Measurements from ENCODE around the gene FOXP4.

FOXP4 gene

DNA sequence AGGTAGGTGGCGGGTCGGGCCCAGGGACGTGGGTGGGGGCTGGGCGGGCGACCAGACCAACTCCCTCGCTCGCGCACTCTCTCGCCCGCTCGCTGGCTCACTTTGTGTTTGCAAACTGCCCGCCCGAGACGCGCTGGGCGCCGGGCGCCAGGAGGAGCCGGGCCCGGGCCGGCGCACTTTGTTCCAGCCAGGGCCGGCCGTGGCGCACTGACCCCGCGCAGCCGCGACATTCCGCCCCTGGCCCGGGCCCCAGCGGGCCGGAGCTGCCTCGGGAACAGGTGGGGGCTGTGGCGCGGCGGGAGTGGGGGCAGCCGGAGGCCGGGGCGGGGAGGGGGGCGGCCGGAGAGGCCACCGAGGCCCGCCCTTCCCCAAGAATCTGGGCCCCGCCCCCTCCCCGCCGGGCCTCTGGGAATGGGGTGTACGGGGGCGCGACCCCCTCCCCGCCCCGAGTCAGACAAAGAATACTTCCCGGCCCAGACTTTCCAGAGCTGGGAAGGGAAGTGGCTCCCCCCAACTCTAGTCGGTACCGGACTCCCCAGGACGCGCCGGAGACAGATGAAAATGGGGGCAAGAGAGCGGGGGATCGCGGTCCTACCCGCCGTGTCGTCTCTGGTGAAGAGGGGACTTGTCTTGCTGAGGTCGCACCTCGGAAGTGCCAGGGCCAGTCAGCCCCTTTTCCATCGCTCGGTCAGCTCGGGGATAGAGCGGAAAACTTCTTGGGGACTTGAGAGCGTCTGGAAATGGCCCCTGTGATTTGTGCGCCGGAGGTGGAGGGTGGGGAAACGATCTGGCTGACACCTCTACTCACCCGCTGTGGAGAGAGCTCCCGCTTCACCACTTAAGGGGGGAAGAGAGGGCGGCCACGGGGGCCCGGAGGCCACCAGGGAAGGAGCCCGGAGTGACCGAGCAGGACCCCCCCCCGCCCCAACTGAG lies 951 bp downstream of the FOXP4 start:
- peak; percentile 68 for DNase-seq

DNA sequence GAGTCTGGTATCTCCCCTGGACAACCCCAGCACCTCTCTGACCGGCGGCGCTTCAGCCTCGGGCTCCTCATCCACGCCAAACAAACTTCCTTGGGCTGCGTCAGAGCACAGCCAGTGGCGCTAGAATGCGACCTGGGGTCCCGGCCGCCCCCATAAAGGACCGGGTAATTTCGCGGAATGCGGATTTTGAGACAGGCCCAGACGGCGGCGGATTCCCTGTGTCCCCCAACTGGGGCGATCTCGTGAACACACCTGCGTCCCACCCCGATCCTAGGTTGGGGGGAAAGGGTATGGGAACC lies 1.6 kb downstream of the FOXP4 start:
- no peak for DNase-seq

DNA sequence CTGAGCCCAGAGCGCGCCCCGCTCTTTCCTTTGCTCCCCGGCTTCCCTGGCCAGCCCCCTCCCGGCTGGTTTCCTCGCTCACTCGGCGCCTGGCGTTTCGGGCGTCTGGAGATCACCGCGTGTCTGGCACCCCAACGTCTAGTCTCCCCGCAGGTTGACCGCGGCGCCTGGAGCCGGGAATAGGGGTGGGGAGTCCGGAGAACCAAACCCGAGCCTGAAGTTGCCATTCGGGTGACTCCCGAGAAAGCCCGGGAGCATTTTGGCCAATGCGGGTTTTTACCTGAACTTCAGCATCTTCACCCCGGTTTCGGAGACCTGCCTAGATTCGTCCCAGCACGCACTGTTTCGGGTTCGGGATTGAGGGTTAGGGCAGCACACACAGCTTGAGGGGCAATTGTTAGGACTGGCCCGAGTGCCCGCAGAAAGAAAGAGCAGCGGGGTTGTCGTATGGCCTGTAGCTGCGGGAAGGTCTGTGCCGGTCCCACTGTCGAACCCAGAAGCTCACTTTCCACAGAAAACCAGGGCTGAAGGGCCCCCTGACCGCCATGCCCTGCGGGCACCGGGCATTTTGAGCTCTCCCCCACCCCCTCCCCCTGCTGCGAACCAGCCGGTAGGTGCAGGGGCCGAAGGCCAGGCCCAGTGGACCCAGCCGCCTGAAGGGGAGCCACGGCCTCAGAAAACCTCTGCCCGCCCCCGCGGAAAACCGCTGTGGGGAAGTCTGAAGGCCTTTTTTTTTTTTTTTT lies 2.1 kb downstream of the FOXP4 start:
- peak; percentile 50 for DNase-seq

DNA sequence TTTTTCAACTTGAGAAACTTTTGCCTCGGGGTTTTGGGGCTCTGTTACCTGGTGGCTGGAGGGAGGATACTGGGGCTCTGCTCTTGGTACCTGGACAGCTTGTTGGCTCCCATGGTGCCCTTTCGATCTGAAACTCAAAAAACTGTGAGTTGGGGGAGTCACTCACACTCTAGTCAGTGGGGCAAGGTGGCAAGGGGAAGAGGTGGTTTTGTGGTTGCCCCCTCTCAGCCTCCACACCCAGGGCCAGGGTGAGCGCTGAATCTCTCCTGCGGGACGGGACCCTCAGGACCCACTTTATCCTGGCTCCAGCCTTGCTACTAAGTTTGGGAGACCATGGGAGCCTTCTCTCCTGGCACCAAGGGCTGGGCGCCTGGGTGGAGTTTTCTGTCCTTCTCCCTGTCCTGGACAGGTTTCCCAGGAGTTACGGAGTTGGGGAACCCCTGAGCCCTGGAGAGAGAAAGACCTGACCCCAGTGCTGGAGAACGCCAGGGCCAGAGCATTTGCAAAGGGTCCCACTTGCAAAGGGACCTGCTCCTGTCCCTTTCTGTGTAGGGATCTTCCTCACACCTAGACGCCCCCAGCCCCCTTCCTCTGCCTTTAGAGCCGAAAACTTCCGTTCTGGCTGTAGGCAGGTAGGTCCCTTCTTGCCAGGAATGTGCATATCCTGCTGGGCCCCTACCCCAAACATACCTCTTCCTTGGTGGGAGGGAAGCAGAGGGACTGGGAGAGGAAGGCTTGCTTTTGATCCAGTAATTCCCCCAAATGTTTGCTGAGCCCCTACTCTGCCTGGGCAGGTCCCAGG lies 2.9 kb downstream of the FOXP4 start:
- no peak for DNase-seq

DNA sequence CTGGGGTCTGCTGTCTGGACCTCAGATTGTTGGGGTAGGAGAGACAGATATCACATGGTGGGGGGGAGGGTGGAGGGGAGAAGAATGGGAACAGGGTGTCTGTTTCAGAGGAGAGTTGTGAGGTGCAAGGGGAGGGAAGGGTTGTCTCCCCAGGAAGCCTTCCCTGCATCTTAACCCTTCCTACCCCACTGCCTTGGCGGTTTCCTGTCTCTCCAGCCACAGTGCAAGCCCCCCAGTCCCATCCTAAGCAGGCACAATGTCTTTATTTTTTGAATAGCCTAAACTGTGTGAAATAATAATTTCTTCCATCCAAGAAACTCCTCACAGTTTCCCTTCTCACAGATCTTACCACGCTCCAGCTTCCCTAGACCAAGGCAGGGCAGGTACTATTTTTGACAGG lies 3.5 kb downstream of the FOXP4 start:
- DNase-seq: no peak

DNA sequence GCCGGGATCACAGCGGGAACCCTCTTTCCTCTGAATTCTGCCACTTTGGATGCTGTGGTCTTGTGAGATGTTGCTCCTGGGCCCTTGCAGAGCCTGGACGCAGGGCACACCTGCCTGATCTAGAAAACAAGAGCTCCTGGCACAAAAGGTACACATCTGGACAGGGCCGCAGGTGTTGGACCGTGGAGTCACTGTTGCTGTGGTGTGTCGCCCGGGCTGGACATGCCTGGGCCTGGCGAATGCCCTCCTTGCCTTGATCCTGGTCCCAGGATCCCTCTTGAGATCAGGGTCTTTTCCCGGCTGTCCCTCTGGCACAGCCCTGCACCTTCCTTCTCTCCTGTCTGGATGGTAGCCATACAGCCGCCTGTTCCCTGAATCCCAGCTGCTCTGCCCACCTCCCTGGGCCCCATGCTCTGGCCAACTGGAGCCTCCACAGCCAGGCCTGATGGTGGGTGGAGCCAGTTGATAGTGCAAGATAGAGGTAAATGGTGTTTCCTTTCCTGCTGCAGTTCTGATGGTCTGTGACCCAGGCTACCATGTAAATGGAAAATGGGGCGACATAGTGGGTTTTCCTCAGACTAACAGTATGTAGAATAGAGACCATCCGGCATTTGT lies 5.0 kb downstream of the FOXP4 start:
- no peak for DNase-seq

DNA sequence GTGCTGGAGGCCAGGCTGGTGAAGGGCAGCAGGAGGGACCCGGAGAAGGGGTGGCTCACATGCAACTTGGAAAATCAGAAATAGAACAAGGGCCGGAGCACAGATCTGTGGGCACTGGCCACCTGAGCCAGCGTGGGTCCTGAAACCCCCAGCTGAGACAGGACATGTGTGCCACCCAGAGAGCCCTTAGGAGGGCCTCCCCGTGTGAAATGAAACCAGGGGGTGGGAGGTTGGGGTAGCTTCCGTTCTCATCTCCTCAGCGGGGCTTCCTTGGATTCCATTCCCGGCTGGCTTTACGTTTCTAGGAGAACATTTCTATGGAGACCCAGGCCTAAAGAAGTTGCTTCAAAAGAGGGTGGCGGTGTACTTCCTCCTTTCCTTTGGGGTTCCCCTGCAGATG lies 5.7 kb downstream of the FOXP4 start:
- no peak for DNase-seq

DNA sequence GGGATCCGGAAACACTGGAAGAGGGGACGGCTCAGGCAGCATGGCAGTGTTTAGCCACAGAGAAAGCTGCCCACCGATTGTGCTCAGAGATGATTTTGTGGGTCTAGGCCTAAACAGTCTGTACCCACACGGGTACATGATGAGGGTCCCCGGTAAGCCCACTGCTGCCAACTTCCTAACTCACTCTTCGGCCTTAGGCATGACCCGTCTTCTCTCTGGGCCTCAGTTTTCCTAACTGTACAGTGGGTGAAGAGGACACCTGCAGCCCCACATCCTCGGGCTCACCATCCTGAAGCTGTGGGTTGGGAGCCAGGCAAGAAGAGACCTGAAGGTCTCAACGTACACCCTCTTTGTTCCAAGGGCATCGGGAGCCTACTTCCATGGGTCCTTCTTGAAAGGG lies 6.5 kb downstream of the FOXP4 start:
- no peak for DNase-seq

DNA sequence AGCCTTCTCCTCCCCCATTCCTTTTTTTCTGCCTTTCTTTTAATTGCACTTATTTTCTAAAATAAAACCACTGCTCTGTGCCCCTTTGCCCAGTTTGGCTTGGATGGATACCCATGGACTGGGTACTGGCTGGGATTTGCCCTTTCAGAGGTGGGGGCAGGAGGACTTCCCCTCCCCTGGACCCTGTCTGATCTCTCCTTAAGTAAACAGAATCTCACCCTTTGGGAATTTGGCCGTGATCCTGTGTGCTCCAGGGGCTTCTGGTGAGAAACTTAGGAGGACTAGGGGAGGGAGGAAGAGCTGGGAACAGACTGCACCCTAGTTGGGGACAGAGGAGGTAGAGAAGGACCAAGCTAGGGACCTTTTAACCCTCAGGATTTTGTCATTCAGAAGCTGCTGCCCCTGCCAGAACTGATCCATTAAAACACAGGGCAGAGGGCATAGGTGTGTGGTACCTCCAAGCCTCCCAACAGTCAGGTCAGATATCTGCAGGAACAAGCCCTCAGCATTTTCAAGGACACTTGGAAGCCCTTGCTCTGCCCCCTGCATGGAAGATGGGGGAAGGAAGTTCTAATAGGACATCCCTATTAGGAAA lies 7.3 kb downstream of the FOXP4 start:
- DNase-seq: no peak

DNA sequence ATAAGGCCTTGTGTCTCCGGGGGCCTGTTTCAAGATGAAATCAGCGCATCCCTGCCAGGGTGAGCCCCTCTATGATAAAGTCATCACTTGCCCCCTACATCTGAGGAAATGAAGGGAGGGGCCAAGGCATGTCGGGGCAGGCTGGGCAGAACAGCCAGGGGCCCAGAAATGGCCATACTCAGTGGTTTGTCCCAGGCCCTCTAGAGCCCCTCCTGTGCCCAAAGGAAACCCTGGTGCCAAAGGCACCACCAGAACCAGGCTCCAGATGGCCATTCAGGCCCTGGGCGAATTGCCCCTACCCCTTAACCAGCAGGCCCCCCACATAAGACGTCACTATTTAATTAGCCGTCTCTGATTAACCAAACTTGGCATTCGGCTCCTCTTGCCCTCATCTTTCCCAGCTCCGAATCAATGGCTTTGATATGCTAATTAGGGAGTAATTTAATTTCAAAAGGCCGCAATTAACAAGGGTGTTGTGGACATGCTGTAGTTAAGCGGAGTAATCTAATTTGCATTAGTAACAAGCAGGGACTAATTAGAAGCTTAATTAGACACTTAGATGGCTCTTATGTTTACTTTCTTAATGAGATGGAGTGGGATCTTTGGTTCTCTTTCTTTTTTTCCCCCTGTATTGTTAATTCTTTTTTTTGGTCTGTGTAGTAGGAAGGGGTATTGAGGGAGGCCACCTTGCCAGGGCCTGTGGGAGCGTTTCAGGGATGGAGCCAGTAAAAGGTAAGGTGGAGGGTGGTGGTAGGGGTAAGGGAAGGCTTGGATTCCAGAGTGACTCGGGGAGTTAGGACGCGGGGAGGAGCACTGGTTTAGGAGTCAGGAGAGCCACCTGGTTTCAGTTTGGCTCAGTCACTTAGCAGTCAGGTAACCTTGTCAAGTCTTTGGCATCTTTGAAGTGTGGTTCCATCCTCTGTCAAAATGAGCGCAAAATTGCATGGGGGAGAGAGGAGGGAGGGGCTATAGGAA lies 9.4 kb downstream of the FOXP4 start:
- no peak for DNase-seq

DNA sequence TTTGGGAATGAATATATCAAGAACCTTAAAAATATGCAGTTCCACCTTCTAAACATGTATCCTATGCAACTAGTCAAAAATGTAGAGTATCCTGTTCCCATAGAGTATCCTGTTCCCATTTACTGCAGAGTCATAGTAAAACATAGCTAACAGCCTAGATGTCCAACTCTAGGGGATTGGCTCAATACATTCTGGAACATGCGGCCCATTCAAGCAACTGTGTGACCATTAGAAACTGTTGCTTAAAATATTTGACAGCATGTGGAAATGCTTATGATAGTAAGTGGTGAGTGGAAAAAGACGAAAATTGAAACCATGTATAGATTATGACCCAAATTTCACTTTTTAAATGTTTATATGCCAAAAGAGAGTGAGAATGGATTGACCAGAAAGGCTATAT lies 11.2 kb downstream of the FOXP4 start:
- DNase-seq: no peak

DNA sequence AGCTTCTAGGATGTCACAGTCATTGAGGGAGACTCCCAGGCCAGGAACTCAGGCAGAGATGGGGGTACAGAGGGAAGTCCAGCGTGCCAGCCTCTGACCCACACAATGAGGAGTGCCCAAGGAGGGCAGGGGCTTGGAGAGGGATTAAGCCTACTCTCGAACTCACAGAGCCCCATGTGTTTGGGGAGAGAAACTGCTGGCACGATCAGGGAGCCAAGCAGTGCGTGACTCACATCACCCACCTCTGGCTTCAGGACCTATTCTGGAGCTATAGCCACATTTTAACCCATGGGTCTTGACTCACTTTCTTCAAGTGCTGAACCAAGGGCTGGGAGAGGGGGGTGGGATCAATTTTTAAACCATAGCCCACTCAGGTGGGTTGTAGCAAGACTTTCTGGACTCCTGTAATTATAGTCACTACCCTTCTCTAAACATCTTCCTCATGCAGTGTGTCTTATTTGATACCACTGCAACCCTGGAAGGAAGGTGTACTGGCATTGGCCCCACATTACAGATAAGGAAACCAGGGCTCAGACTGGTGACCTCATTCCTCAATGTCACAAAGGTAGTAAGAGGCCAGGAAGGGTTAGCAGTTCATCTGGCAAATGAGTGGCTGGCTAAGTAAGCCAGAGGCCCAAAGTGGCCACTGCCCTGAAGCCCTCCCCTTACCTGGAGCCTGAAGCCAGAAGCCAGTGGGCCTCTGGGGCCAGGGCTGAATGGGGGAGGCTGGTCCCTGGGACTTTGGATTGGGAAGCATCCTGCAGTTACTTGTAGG lies 12.0 kb downstream of the FOXP4 start:
- DNase-seq: no peak

DNA sequence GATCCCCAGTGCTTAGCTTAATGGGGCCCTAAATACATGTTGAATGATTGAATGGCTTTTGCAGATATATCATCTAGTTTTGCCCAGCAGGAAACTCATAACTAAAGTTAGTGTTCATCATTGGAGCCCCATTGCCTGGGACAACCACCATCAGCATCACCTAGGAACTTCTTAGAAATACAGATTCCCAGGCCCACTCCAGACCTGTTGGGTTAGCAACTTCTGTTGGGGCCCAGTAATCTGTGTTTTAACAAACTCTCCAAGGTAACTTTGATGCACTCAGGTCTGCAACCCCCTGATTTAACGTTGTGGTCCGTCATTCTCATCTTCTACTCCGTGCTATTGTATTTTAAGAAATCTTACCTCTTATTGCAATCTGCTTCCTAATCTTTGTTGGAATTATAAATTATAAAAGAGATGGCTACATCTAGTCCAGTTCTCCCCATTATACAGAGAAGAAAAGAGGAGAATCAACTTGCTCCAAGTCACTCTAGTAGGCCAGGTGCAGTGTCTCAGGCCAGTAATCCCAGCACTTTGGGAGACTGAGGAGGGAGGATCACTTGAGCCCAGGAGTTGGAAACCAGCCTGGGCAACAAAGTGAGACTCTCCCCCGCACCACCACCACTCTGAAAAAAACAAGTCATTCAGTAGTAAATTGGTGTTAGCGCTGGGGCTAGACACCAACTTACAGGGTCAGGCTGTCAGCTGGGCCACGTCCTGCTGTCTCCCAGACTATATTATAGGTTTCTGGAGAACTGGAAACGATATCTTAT lies 13.7 kb downstream of the FOXP4 start:
- DNase-seq: no peak

DNA sequence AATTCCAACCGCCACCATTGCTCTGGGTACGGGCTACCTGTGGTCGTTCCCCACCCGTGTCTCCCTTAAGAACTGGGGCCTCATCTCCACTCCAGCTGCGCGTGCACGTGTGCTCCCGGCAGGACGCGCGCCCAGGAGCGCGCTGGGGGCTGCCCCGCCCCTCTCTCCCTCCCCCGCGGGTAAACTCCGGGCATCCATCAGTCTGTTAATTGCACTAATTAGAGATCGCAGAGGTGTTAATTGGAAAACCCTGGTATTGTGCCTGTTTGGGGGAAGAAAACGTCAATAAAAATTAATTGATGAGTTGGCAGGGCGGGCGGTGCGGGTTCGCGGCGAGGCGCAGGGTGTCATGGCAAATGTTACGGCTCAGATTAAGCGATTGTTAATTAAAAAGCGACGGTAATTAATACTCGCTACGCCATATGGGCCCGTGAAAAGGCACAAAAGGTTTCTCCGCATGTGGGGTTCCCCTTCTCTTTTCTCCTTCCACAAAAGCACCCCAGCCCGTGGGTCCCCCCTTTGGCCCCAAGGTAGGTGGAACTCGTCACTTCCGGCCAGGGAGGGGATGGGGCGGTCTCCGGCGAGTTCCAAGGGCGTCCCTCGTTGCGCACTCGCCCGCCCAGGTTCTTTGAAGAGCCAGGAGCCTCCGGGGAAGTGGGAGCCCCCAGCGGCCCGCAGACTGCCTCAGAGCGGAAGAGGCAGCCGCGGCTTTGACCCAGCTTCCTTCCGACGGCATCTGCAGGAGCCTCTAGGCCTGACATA lies 14.4 kb downstream of the FOXP4 start:
- no peak for DNase-seq

DNA sequence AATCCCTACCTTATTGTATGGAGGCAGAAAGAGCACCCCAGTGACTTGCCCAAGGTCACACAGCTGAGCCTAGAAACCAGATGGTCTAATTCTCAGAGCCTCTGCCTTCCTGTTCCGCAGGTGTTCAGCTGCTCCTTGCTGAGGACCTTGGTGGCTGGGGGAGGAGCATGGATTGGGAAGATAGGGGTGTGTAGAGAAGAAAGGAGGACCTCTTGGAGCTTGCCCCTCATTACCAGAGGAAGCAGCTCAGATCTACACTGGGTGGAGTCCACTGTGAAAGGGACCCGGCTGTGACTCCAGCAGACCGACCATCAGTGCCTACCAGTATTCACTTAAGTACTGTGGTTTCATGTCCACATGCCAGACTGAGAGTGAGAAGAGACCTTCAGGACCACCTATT lies 15.2 kb downstream of the FOXP4 start:
- DNase-seq: no peak

DNA sequence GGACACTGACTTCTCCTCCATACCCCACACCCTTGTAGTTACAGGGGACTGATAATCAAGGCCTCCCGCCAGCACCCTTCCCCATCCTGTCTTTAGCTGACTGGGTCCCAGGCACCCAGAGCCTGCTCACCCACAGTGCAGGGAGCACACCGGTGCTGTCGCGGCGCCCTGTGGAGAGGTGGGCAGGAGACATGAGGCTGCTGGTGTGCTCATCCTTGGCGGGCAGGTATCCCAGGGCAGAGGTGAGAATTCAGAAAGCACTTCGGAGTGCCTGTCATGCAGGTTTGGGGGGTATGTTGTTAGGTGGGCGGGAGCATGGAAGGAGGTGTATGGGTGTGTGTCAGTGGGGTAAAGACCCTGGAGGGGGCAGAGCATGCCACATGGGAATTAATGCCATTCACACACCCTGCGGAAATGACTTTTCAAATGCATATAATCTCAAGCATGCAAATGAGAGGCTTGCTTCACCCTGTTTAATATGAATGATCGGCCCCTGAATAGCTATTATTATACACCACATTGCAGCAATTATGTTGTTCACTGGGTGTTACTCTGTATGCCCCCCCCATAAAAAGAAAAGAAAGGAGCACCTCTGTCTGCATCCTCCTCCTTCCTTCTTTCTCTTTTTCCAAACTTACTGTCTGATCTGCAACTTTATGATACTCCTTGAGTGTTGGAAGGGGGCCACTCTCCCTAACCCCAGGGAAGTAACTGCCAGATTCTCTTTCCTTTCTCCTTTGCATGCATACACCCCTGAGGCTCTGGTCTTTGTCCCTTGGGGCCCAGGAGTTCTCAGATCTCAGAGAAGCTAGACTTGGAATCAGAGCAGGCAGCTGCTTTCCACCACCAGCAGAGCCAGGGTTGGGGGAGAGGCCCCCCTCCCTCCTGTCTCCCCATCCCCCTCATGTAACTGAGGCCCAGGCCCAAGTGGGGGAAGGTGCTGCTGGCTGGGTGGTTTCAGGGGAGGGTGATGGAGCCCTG lies 16.0 kb downstream of the FOXP4 start:
- DNase-seq: no peak

DNA sequence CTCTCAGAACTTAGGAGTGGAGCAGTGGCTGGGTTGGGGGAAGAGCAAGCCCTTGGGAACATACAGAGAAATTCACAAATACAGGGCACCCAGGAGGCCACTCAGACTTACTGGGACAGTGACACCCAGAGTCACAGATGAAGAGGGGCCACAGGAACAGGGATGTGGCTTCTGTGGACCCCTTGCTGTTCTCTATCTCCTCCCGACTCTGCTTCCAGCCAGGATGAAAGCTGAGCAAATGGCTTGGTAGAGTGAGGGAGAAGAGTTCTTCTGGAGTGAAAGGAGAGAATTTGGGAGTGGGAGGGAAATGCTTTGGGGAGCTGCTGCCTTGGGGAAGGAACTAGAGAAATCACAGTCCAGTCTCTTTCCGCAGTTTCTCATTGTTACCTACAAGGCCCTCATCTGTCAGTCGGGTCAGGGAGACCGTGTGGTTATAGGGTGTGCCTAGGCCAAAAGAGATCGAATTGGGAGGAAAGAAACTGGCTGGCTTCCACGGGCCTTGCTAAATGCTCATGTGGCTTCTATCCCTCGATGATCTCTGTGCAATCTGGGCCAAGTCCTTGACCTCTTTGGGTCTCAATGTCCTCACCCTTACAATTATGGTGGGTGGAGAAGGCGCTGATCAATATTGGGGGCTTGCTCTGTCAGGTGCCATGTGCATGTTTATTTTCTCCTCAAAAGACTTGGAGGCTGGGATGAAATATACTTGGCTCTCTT lies 17.0 kb downstream of the FOXP4 start:
- DNase-seq: no peak
